ENCODE measurements around the gene PHF10.

DNA sequence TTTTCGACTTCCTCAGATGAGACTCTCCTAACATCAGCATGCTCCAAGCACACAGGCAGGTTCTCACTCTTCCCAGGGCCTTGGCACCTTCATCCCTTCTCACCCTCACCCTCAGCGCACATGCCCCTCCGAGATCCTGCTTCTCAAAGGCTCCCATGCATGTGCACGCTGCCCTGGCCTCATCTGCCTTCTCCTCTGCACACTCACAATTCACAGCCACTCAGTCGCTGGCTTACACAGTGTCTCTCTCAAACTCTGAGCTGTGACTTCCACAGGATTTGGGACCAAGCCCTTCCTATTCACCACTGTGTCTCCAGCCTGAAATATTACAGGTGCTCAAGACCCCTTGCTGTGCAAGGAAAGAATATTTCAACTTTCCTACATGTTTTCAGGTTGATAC is 52.7 kb downstream of the PHF10 start:
- TF ChIP-seq POLR2A (IDR thresholded peaks at IDR 0.05) (no peak), CTCF (IDR thresholded peaks at IDR 0.05) (no peak)

All from breast epithelium (tissue), 3 donors.